Fibroblast of skin of back (primary cell): Measurements from ENCODE around the gene PRPF8. TPM values are rescaled to one million over a fixed set of nuclear protein-coding genes. Genes with fewer than 3 reads are reported as not detected.

Experiments used
- DNase-seq: peaks from one replicate; pipeline ENCODE4 v3.0.0-alpha.2; 2013
- polyA plus RNA-seq, 2 experiments: library from polyadenylated mRNA; unstranded; fragments of 120-200 nt; gene quantifications; one replicate each; pipeline ENCODE4 v1.2.1, GENCODE V29; 2013; ENCODE audit not compliant: insufficient read length in 2 of 2

Gene PRPF8
- polyA plus RNA-seq (2013, experiment 1 of 2; ENCODE audit: insufficient read length): 281 TPM
- 175 TPM for polyA plus RNA-seq (2013, experiment 2 of 2; ENCODE audit: insufficient read length)

GRCh38 chr17:1684378-1685189 is at the start of gene PRPF8:
Gene PRPF8, minus strand, starts transcription at chr17:1684867. Its CDS starts 296 bp downstream, at chr17:1684571.
- peak; percentile 96 for DNase-seq

DNA sequence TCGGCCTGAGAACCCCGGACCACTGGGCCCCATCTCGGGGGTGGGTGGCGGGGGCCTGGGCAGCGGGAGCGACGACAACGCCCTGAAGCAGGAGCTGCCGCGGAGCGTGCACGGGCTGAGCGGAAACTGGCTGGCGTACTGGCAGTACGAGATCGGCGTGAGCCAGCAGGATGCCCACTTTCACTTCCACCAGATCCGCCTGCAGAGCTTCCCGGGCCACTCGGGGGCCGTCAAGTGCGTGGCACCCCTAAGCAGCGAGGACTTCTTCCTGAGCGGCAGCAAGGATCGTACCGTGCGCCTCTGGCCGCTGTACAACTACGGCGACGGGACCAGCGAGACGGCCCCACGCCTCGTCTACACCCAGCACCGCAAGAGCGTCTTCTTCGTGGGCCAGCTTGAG is 49.1 kb upstream of the PRPF8 start:
- no peak for DNase-seq

DNA sequence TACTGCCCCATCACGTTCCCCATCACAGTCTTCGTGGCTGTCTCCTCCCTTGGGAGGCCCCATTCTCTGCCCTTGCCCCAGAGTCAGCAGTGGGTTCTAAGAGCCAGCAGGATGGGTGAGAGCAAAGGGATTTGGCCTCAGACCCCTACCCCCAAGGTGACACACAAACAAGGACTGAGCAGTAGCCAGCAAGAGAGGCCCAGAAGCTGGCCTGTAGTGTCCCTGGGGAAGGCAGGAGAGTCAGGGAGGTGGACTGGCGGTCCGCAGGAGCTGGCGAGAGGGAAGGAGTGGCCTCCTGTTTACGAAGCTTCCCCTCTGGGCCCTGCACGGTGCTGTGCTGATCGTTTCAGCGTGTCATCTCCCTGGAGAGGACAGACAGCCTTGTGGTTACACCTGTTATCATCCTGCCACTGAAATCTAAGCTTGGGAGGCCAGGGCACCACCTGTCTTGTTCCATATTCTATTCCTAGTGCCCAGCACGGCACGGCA is 48.2 kb upstream of the PRPF8 start:
- DNase-seq: no peak

DNA sequence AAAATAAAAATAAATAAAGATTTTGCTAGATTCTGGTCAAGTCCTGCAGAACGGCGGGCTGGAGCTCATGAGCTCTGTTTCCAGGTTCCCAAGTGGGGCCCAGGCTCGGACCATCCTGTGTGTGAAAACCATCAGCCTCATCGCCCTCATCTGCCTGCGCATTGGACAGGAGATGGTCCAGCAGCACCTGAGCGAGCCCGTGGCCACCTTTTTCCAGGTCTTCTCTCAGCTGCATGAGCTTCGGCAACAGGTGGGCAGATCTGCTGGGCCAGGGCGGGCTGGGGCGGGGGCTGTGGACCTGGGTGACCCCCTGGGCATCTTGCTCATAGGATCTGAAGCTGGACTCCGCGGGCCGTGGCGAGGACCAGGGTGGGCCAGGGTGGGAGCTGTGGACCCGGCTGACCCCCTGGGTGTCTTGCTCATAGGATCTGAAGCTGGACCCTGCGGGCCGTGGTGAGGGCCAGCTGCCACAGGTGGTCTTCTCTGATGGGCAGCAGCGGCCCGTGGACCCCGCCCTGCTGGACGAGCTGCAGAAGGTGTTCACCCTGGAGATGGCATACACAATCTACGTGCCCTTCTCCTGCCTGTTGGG is 47.7 kb upstream of the PRPF8 start:
- DNase-seq: no peak

DNA sequence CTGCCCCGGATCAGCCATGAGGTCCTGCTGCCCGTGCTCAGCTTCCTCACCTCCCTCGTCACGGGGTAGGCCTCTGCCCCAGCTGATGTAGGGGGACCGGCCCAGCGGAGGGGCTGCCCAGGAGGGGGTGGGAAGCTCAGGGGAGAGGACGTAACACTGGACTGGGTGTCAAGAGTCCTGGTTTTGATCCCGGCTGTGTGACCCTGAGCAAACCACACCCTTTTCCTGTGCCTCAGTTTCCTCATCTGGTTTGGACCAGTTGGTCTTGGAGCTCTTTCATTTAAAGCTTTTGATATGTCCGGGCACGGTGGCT is 46.5 kb upstream of the PRPF8 start:
- DNase-seq: no peak

DNA sequence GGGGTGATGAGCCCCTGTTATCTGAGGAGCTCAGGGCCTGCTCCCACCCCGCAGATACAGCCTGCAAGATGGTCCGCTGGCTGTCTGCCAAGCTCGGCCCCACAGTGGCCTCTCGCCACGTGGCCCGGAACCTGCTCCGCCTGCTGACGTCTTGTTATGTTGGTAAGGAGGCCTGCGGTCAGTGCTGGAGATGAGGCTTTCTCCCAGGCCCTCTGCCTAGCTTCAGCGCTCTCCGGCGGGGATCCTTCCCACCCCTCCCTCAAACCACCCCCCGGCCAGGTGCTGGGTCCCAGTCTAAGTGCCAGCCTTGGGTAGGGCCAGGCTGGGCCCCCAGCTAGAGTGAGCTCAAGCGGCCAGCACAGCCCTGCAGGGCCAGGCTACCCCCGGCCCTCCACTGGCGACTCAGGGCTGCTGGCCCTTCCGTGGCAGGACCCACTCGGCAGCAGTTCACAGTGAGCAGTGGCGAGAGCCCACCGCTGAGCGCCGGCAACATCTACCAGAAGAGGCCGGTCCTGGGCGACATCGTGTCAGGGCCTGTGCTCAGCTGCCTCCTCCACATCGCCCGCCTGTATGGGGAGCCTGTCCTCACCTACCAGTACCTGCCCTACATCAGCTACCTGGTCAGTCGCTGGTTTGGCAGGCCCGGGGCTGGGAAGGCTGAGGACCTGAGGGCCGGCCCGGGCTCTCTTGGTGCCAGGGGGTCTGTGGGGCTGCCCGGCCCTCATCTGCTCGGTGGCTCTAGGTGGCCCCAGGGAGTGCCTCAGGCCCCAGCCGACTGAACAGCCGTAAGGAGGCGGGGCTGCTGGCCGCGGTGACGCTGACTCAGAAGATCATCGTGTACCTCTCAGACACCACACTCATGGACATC is 45.9 kb upstream of the PRPF8 start:
- DNase-seq: no peak

DNA sequence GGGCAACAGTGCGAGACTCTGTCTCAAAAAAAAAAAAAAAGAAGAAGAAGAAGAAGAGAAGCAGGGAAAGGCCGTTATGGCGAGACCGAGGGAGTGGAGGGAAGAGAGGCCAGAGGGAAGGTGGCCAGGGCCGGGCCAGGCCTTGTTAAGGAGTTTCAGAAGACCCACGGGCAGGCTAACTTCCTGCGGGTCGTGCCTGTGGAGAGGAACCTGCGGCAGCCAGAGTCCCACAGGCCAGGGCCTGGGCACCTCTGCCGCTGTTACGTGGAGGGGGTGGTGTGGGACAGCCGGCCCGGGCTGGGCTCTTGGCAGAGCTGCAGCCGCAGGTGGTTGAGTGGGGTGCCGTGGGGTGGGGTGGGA is 45.3 kb upstream of the PRPF8 start:
- no peak for DNase-seq

DNA sequence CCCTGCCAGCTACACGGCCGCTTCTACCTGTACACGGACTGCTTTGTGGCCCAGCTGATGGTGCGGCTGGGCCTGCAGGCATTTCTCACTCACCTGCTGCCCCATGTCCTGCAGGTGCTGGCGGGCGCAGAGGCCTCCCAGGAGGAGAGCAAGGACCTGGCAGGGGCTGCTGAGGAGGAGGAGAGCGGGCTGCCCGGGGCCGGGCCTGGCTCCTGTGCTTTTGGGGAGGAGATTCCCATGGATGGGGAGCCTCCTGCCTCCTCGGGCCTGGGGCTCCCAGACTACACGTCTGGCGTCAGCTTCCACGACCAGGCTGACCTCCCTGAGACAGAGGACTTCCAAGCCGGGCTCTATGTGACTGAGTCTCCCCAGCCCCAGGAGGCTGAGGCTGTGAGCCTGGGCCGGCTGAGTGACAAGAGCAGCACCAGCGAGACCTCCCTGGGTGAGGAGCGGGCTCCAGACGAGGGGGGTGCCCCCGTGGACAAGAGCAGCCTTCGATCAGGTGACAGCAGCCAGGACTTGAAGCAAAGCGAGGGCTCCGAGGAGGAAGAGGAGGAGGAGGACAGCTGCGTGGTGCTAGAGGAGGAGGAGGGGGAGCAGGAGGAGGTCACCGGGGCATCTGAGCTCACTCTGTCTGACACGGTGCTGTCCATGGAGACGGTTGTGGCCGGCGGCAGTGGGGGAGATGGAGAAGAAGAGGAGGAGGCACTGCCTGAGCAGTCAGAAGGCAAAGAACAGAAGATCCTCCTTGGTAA is 43.4 kb upstream of the PRPF8 start:
- no peak for DNase-seq

DNA sequence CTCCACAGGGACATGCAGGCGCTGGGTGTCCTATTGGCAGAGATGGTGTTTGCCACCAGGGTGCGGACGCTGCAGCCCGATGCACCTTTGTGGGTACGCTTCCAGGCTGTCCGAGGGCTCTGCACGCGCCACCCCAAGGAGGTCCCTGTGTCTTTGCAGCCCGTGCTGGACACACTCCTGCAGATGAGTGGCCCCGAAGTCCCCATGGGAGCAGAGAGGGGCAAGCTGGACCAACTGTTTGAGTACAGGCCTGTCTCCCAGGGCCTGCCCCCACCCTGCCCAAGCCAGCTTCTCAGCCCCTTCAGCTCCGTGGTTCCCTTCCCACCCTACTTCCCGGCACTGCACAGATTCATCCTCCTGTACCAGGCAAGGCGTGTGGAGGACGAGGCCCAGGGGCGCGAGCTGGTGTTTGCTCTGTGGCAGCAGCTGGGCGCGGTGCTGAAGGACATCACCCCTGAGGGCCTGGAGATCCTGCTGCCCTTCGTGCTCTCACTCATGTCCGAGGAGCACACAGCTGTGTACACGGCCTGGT is 42.7 kb upstream of the PRPF8 start:
- no peak for DNase-seq

DNA sequence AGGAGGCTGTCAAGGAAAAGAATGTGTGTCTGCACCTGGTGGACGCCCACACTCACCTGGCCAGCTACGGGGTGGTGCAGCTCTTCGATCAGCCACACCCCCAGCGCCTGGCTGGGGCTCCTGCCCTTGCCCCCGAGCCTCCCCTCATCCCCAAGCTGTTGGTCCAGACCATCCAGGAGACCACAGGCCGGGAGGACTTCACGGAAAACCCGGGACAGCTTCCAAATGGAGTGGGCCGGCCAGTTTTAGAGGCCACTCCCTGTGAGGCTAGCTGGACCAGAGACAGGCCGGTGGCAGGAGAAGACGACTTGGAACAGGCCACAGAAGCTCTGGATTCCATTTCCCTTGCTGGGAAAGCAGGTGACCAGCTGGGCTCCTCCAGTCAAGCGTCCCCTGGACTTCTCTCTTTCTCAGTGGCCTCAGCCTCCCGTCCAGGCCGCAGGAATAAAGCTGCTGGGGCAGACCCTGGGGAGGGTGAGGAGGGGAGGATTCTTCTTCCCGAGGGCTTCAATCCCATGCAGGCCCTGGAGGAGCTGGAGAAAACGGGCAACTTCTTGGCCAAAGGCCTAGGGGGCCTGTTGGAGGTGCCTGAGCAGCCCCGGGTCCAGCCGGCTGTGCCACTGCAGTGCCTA is 42.1 kb upstream of the PRPF8 start:
- no peak for DNase-seq

DNA sequence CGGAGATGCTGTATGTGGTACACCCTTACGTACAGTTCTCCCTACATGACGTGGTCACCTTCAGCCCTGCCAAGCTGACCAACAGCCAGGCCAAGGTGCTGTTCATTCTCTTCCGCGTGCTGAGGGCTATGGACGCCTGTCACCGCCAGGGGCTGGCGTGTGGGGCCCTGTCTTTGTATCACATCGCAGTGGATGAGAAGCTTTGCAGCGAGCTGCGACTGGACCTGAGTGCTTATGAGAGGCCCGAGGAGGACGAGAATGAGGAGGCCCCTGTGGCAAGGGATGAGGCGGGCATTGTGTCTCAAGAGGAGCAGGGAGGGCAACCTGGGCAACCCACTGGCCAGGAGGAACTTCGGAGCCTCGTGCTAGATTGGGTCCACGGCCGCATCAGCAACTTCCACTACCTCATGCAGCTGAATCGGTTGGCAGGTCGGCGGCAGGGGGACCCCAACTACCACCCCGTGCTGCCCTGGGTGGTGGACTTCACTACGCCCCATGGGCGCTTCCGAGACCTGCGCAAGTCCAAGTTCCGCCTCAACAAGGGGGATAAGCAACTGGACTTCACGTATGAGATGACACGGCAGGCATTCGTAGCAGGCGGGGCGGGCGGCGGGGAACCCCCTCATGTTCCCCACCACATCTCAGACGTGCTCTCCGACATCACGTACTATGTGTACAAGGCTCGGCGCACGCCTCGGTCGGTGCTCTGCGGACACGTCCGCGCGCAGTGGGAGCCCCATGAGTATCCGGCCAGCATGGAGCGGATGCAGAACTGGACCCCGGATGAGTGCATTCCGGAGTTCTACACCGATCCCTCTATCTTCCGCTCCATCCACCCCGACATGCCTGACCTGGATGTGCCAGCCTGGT is 41.2 kb upstream of the PRPF8 start:
- no peak for DNase-seq

DNA sequence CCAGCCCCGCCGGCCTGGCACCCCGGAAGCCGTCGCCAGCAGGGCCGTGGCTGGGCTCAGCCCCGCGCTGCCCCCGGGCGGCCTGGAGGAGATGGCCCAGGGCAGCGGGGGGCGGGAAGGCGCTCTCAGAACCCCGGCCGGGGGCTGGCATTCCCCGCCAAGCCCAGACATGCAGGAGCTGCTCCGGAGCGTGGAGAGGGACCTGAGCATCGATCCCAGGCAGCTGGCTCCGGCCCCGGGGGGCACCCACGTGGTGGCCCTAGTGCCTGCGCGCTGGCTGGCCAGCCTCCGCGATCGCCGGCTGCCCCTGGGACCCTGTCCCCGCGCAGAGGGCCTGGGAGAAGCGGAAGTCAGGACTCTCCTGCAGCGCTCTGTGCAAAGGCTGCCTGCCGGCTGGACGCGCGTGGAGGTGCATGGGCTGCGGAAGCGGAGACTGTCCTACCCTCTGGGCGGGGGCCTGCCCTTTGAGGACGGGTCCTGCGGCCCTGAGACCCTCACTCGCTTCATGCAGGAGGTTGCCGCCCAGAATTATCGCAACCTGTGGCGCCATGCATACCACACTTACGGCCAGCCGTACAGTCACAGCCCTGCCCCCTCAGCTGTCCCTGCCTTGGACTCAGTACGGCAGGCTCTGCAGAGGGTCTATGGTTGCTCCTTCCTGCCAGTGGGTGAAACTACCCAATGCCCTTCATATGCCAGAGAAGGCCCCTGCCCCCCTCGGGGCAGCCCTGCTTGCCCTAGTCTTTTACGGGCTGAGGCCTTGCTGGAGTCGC is 40.4 kb upstream of the PRPF8 start:
- DNase-seq: no peak

DNA sequence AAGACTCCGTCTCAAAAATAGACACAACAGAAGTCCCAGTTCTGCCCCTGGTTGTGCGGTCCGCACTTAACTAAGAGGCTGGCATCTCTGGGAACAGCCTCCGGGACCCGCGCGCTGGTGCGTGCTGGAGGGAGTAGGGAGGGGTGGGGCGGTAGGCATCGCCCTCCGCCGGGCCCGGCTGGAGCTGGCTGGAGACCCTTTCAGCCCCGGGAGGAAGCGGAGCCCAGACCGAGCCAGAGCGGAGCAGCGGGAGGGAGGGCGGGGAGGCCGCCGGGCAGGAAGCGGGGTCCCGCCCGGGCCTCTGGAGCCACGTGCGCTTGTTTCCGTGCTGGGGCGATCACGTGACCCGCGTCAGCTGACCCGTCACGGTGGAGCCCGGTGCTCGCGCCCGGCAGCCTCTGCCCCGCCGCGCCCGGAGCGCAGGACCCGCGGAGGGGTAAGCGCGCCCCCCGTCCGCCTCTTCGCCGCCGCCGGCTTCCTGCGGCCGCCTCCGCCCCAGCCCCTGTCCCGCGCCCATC is 39.7 kb upstream of the PRPF8 start, which contains the start of gene WDR81:
Gene WDR81 (plus strand): TSS at position 354 of the 518 bp plus-strand sequence. CDS start 256 bp downstream, outside the sequence.
- peak; percentile 87 for DNase-seq

DNA sequence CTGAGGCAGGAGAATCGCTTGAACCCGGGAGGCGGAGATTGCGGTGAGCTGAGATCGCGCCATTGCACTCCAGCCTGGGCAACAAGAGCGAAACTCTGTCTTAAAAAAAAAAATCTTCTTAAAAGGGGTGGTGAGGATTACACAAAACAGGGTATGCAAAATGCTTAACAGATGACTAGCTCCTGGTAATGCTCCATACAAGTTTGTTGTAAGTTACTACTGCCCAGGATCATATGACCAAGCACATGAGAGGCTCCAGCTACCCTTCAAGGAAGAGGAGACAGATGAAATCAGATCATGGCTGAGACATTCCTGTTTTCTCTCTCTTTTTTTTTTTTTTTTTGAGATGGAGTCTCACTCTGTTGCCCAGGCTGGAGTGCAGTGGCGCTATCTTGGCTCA is 37.4 kb upstream of the PRPF8 start:
- peak; percentile 33 for DNase-seq

GRCh38 chr17:1720856-1721386 is 36.3 kb upstream of the PRPF8 start:
- peak; percentile 43 for DNase-seq

GRCh38 chr17:1718362-1719165 is 33.9 kb upstream of the PRPF8 start:
- DNase-seq: no peak

- peak; percentile 99 for DNase-seq
These were observed 32.4 kb upstream of the PRPF8 start for GRCh38 chr17:1716912-1717695.
